Smooth muscle cell (in vitro differentiated cells): ENCODE results near the gene RAB33B. TPM values are rescaled to one million over a fixed set of nuclear protein-coding genes. Genes with fewer than 3 reads are reported as not detected.

Experiments used
- DNase-seq: peaks from one replicate; lab custom pipeline; 2025; ENCODE audit not compliant: unreplicated experiment; lab: John Stamatoyannopoulos, UW
- H2AFZ ChIP-seq: fragments of 200-600 bp; sonication (generic); 2 replicates; pipeline ENCODE4 v1.6.0; 2016; ENCODE audit warnings: antibody characterized with exemption, low read depth, mild to moderate bottlenecking
- H3F3A ChIP-seq: fragments of 200-600 bp; sonication (generic); 2 replicates; pipeline ENCODE4 v1.6.0; 2017; ENCODE audit warnings: antibody characterized with exemption, low read depth
- H3K27ac ChIP-seq: fragments of 200-600 bp; sonication (generic); 2 replicates; pipeline ENCODE4 v1.5.1; 2016; ENCODE audit warnings: low read depth, mild to moderate bottlenecking
- H3K27me3 ChIP-seq: fragments of 200-600 bp; sonication (generic); 2 replicates; pipeline ENCODE4 v1.6.1; 2016; ENCODE audit warnings: low read depth, mild to moderate bottlenecking
- H3K36me3 ChIP-seq: fragments of 200-600 bp; sonication (generic); 2 replicates; pipeline ENCODE4 v1.5.1; 2016; ENCODE audit warnings: low read depth
- H3K4me1 ChIP-seq: fragments of 200-600 bp; sonication (generic); 2 replicates; pipeline ENCODE4 v1.5.1; 2016; ENCODE audit warnings: low read depth
- H3K4me2 ChIP-seq: fragments of 200-600 bp; sonication (generic); 2 replicates; pipeline ENCODE4 v1.6.0; 2016; ENCODE audit warnings: mild to moderate bottlenecking
- H3K4me3 ChIP-seq: fragments of 200-600 bp; sonication (generic); 2 replicates; pipeline ENCODE4 v1.5.1; 2016; ENCODE audit warnings: mild to moderate bottlenecking
- H3K79me2 ChIP-seq: fragments of 200-600 bp; sonication (generic); 2 replicates; pipeline ENCODE4 v1.6.0; 2016; ENCODE audit warnings: low read depth, mild to moderate bottlenecking
- H3K9ac ChIP-seq: fragments of 200-600 bp; sonication (generic); 2 replicates; pipeline ENCODE4 v1.6.0; 2016; ENCODE audit warnings: low read depth
- H3K9me3 ChIP-seq: fragments of 200-600 bp; sonication (generic); replicated peaks from 2 replicates; pipeline ENCODE4 v1.5.1; 2016; ENCODE audit warnings: low read depth
- H4K20me1 ChIP-seq: fragments of 200-600 bp; sonication (generic); 2 replicates; pipeline ENCODE4 v1.6.0; 2016; ENCODE audit warnings: low read depth
- WGBS: methylation state at CpG from one replicate; pipeline ENCODE4 v1.1.7; 2016; ENCODE audit warnings: low lambda C conversion rate; 5-methylcytosine and 5-hydroxymethylcytosine counted together
- polyA plus RNA-seq: library from polyadenylated mRNA; unstranded; fragments of >200 nt; fragmentation: Nextera tagmentation; extraction: Ambion mirVana; gene quantifications from 2 replicates; pipeline ENCODE4 v1.2.1, GENCODE V29; 2016
- total RNA-seq: library from RNA; depleted of rRNA; stranded (reverse); fragments of >200 nt; gene quantifications from 2 replicates; pipeline ENCODE4 v1.2.3, GENCODE V29; 2014
- TF ChIP-seq, protein P1 (sequence below): fragments of 200-600 bp; sonication (generic); IDR thresholded peaks from 2 replicates; pipeline ENCODE4 v1.5.1; 2017; ENCODE audit warnings: borderline replicate concordance, mild to moderate bottlenecking, antibody characterized with exemption; ENCODE audit not compliant: insufficient read depth, poor library complexity, severe bottlenecking

Gene RAB33B
- total and polyA plus RNA-seq, 2 experiments from 2014 or later = 6.3 to 15.8 TPM

DNA sequence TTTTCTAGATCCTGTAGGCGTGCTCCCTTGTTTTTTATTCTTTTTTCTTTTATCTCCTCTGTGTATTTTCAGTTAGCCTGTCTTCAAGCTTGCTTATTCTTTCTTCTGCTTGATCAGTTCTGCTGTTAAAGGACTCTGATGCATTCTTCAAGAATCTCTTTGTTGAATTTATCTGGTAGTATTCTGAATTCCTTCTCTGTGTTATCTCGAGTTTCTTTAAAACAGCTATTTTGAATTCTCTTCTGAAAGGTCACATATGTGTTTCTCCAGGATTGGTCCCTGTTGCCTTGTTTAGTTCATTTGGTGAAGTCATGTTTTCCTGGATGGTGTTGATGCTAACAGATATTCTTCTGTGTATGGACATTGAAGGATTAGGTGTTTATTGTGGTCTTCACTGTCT lies 15.3 kb downstream of the RAB33B start:
- Histone ChIP-seq H3K36me3 (peaks cover 8% of the 10 kb centered on the region), H3K27me3 (no peaks in the 10 kb centered on the region), H3K4me2 (no peak overlapping the region), H3K9ac (no peak overlapping the region), H3F3A (no peaks in the 10 kb centered on the region), H3K27ac (no peak overlapping the region), H3K79me2 (peaks cover 81% of the 10 kb centered on the region), H3K4me1 (no peaks in the 10 kb centered on the region), H4K20me1 (peaks cover 53% of the 10 kb centered on the region), H2AFZ (no peak overlapping the region), H3K4me3 (no peak overlapping the region), H3K9me3 (no peaks in the 10 kb centered on the region)
- WGBS = 73% methylated on average over 2 of the region's 2 CpGs
- TF ChIP-seq, protein P1, sequence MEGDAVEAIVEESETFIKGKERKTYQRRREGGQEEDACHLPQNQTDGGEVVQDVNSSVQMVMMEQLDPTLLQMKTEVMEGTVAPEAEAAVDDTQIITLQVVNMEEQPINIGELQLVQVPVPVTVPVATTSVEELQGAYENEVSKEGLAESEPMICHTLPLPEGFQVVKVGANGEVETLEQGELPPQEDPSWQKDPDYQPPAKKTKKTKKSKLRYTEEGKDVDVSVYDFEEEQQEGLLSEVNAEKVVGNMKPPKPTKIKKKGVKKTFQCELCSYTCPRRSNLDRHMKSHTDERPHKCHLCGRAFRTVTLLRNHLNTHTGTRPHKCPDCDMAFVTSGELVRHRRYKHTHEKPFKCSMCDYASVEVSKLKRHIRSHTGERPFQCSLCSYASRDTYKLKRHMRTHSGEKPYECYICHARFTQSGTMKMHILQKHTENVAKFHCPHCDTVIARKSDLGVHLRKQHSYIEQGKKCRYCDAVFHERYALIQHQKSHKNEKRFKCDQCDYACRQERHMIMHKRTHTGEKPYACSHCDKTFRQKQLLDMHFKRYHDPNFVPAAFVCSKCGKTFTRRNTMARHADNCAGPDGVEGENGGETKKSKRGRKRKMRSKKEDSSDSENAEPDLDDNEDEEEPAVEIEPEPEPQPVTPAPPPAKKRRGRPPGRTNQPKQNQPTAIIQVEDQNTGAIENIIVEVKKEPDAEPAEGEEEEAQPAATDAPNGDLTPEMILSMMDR = no peak
- no peak for DNase-seq

DNA sequence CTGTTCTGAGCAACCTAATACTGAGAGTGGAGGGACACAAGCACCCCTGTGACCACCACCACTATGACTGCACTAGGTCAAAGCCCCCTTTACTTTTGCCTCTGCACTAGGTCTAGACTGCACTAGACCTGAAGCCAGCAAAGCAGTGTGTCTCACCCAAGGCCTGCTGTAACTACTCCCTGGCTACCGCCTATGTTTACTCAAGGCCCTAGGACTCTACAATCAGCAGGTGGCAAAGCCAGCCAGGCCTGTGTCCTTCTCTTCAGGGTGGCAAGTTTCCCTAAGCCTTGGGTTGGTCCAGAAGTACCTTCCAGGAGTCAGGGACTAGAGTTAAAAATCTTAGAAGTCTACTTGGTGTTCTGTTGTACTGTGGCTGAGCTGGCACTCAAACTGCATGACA lies 15.9 kb downstream of the RAB33B start:
- no peaks in the 10 kb centered on the region for H3K9me3 ChIP-seq
- H3K27ac ChIP-seq = no peak overlapping the region
- H3K9ac ChIP-seq = no peak overlapping the region
- no peak for DNase-seq
- no peak overlapping the region for H3K4me3 ChIP-seq
- no peaks in the 10 kb centered on the region for H3K27me3 ChIP-seq
- no peaks in the 10 kb centered on the region for H3K4me1 ChIP-seq
- H2AFZ ChIP-seq = no peak overlapping the region
- TF ChIP-seq, protein P1 = no peak
- no peak overlapping the region for H3K4me2 ChIP-seq
- peaks cover 55% of the 10 kb centered on the region for H4K20me1 ChIP-seq
- H3K36me3 ChIP-seq = peaks cover 11% of the 10 kb centered on the region
- H3F3A ChIP-seq = no peaks in the 10 kb centered on the region
- 100% methylated on average over 1 of the region's 1 CpG for WGBS
- peaks cover 75% of the 10 kb centered on the region for H3K79me2 ChIP-seq

DNA sequence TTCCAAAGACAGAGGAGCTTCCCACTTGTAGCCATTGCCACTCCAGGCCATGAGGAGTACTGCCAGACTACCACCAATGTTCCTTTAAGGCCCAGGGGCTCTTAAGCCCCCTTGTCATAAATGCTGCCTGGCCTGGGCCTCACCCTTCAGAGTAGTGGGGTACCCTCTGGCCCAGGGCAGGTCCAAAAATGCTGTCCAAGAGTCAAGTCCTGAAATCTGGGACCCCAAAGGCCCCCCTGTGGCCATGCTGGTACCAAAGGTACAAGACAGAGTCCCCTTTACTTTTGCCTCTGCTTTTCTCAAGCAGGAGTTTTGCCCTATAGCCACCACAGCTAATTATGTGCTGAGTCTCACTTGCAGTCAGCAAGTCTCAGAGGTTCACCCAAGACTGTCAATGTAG lies 16.4 kb downstream of the RAB33B start:
- no peaks in the 10 kb centered on the region for H3F3A ChIP-seq
- H3K4me3 ChIP-seq = no peak overlapping the region
- DNase-seq = no peak
- H2AFZ ChIP-seq = no peak overlapping the region
- H3K4me2 ChIP-seq = no peak overlapping the region
- TF ChIP-seq, protein P1 = no peak
- peaks cover 73% of the 10 kb centered on the region for H3K79me2 ChIP-seq
- peaks cover 11% of the 10 kb centered on the region for H3K36me3 ChIP-seq
- H4K20me1 ChIP-seq = peaks cover 53% of the 10 kb centered on the region
- H3K9ac ChIP-seq = no peak overlapping the region
- H3K27me3 ChIP-seq = no peaks in the 10 kb centered on the region
- no peaks in the 10 kb centered on the region for H3K4me1 ChIP-seq
- H3K27ac ChIP-seq = no peak overlapping the region
- H3K9me3 ChIP-seq = no peaks in the 10 kb centered on the region

DNA sequence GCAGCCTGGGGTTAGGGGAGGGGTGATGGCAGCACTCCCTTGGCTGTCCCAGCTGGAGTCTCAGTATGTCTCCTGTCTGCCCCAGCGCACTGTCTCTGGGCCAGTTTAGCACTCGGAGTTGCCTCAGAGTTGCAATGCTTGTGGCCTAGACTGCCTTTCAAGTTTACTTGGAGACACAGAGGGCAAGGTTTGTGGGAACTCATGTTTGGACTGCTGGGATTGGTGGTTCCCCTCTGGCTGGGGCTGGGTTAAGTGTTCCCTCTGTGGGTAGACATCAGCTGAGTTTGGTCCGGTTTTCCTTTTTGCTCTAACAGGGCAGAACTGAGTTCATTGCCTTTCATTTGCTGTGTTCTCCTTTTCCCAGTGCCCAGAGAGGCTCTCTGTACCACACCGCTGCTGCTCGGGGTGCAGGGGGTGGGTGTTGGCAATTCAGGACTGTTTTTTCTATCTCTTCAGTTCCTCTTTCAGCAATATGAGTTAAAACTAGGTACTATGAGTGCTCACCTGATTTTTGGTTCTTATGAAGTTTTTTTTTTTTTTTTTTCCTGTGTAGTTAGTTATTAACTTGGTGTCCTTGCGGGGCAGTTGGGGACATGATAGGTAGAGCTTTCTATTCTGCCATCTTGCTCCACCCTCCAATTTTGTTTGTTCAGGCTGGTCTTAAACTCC lies 17.2 kb downstream of the RAB33B start:
- no peak for DNase-seq
- Histone ChIP-seq H3K79me2 (peaks cover 64% of the 10 kb centered on the region), H3K4me3 (no peak overlapping the region), H3K27ac (no peak overlapping the region), H3K4me2 (no peak overlapping the region), H3F3A (no peaks in the 10 kb centered on the region), H2AFZ (no peak overlapping the region), H3K27me3 (no peaks in the 10 kb centered on the region), H3K36me3 (peaks cover 11% of the 10 kb centered on the region), H3K4me1 (no peaks in the 10 kb centered on the region), H3K9ac (no peak overlapping the region), H4K20me1 (peaks cover 45% of the 10 kb centered on the region), H3K9me3 (no peaks in the 10 kb centered on the region)
- WGBS = 97% methylated on average over 6 of the region's 6 CpGs
- TF ChIP-seq, protein P1 = no peak
